Lower leg skin (tissue), 4 donors: ENCODE measurements around the gene NEDD4L. TPM values are rescaled to one million over a fixed set of nuclear protein-coding genes. Genes with fewer than 3 reads are reported as not detected.

Experiments used
- DNase-seq, 2 donors: peaks; one replicate each; pipeline ENCODE4 v3.0.0-alpha.2; 2019; ENCODE audit warnings: low spot score in 2 of 2
- H3K4me3 ChIP-seq: fragments of 200-600 bp; sonication (generic); 2 replicates; pipeline ENCODE4 v1.5.1; 2017; ENCODE audit warnings: mild to moderate bottlenecking, low read depth; ENCODE audit not compliant: poor library complexity, severe bottlenecking
- POLR2A ChIP-seq, 2 donors: fragments of 450-650 bp; IDR thresholded peaks; one replicate each; pipeline ENCODE4 v1.6.1; 2016 to 2017; ENCODE audit warnings: antibody characterized with exemption in 2 of 2, mild to moderate bottlenecking in 1 of 2, moderate library complexity in 1 of 2
- WGBS, 2 donors: methylation state at CpG; one replicate each; pipeline ENCODE4 v1.1.5; 2018; 5-methylcytosine and 5-hydroxymethylcytosine counted together
- intact Hi-C: fragments of 100-400 bp; cut with DNase I; formaldehyde crosslinking; loops from one replicate; pipeline ENCODE4 v1.15.0; 2023; ENCODE audit warnings: low total_unique reads
- total RNA-seq, 4 donors: library from RNA; depleted of rRNA; stranded (reverse); fragments of >200 nt; gene quantifications; one replicate each; pipeline ENCODE4 v1.1.0, GENCODE V29; 2016
- TF ChIP-seq, protein P1 (sequence below), 3 donors: fragments of 450-650 bp; IDR thresholded peaks; one replicate each; pipeline ENCODE4 v1.5.1; 2016; ENCODE audit warnings: antibody characterized with exemption in 3 of 3, mild to moderate bottlenecking in 3 of 3, moderate library complexity in 2 of 3

NEDD4L gene
- total RNA-seq, 4 donors from 2014 or later = 22.9 to 127 (median 35.0) TPM

GRCh38 chr18:58228176-58228575, 184.2 kb downstream of the NEDD4L start:
- no peak for TF ChIP-seq POLR2A (IDR thresholded peaks at IDR 0.05)
- TF ChIP-seq, protein P1, sequence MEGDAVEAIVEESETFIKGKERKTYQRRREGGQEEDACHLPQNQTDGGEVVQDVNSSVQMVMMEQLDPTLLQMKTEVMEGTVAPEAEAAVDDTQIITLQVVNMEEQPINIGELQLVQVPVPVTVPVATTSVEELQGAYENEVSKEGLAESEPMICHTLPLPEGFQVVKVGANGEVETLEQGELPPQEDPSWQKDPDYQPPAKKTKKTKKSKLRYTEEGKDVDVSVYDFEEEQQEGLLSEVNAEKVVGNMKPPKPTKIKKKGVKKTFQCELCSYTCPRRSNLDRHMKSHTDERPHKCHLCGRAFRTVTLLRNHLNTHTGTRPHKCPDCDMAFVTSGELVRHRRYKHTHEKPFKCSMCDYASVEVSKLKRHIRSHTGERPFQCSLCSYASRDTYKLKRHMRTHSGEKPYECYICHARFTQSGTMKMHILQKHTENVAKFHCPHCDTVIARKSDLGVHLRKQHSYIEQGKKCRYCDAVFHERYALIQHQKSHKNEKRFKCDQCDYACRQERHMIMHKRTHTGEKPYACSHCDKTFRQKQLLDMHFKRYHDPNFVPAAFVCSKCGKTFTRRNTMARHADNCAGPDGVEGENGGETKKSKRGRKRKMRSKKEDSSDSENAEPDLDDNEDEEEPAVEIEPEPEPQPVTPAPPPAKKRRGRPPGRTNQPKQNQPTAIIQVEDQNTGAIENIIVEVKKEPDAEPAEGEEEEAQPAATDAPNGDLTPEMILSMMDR (IDR thresholded peaks at IDR 0.05) = no peak
- DNase-seq = no peak
- intact Hi-C loops = no loop called here
- no peak overlapping the region for H3K4me3 ChIP-seq
- WGBS, 2 donors = 59% methylated on average over 6 of the region's 6 CpGs

DNA sequence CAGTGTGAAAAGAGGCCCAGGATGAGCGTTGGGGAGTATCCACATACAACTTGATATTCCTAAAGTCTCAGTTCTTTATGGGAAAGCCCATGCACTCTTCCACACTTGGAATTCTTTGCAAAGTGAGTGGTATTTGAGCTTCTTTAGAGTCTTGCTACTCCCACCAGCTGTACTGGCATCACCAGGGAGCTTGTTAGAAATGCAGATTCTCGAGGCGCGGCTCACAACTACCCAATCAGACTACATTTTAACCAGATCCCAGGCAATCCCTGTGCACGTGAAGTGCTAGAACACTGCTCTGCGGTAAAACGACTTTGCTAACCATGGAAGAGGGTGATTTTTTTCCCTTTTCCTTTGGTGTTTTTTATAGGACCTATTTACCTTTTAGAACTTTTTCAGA, 184.7 kb downstream of the NEDD4L start:
- WGBS, 2 donors = 79 to 86% methylated on average over 7 of the region's 7 CpGs

GRCh38 chr18:58229162-58229561, 185.1 kb downstream of the NEDD4L start:
- 78 to 95% methylated on average over 5 of the region's 5 CpGs for WGBS, 2 donors
- DNase-seq = no peak
- no peak overlapping the region for H3K4me3 ChIP-seq
- intact Hi-C loops = no loop called here
- no peak for TF ChIP-seq POLR2A (IDR thresholded peaks at IDR 0.05)
- TF ChIP-seq, protein P1 (IDR thresholded peaks at IDR 0.05) = no peak

More for the DNA sequence above, 184.7 kb downstream of the NEDD4L start:
- H3K4me3 ChIP-seq = no peak overlapping the region
- intact Hi-C loops = no loop called here
- no peak for TF ChIP-seq POLR2A (IDR thresholded peaks at IDR 0.05)
- DNase-seq = no peak

DNA sequence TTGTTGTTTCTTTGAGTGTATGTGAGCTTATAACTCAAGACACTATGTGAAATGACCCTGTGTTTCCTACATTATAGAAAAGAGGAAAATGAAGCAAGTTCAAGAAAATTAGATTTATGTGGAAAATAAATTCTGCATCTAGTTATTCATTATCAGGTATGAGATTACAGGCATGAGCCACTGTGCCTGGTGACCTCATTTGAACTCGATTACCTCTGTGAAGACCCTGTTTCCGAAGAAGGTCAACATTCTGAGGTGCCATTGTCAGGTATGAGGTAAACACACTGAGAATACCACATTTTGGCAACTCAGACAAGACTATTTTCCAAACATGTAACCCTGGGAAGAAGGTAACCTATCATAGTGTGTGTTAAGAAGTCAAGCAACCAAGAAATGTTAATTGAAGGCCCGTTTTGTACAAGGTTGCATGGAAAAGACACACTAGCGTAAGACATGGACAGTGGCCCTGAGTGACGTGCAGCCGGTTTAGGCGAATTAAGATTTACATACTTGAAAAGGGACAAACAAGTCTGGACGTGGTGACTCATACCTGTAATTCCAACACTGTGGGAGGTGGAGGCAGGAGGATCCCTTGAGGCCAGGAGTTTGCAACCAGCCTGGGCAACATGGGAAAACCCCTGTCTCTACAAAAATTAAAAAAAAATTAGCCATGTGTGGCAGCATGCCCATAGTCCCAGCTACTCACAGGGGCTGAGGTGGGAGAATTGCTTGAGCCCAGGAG, 186.6 kb downstream of the NEDD4L start:
- intact Hi-C loops = no loop called here
- DNase-seq = no peak
- WGBS, 2 donors = 67 to 82% methylated on average over 8 of the region's 8 CpGs

GRCh38 chr18:58231930-58232329, 187.9 kb downstream of the NEDD4L start:
- no peak for TF ChIP-seq POLR2A (IDR thresholded peaks at IDR 0.05)
- TF ChIP-seq, protein P1 (IDR thresholded peaks at IDR 0.05) = no peak
- intact Hi-C loops = no loop called here
- no peak overlapping the region for H3K4me3 ChIP-seq
- WGBS, 2 donors = 34 to 48% methylated on average over 2 of the region's 2 CpGs
- no peak for DNase-seq

More for the DNA sequence above, 186.6 kb downstream of the NEDD4L start:
- no peak for TF ChIP-seq POLR2A (IDR thresholded peaks at IDR 0.05)
- TF ChIP-seq, protein P1 (IDR thresholded peaks at IDR 0.05) = no peak
- no peak overlapping the region for H3K4me3 ChIP-seq

GRCh38 chr18:58232668-58233067, 188.6 kb downstream of the NEDD4L start:
- intact Hi-C loops = no loop called here
- WGBS, 2 donors = 83% methylated on average over 5 of the region's 5 CpGs
- no peak for DNase-seq
- H3K4me3 ChIP-seq = no peak overlapping the region
- TF ChIP-seq, protein P1 (IDR thresholded peaks at IDR 0.05) = no peak
